A673 (cell line): ENCODE results near the gene SLFN13. TPM values are rescaled to one million over a fixed set of nuclear protein-coding genes. Genes with fewer than 3 reads are reported as not detected.

Experiments used
- BruUV-seq: library from RNA; stranded (reverse); fragments of 400-500 nt; replicated peaks from 2 replicates; lab custom pipeline; 2021; lab: Mats Ljungman, UMichigan
- CTCF ChIA-PET: fragments of 300-600 bp; sonication (Branson Sonifier 250); formaldehyde crosslinking; loops from one replicate; lab custom pipeline; 2022; ENCODE audit warnings: antibody characterized with exemption; lab: Charles Lee
- POLR2A ChIA-PET: fragments of 300-600 bp; sonication (Branson Sonifier 250); formaldehyde crosslinking; loops from one replicate; lab custom pipeline; 2022; ENCODE audit warnings: antibody characterized with exemption; ENCODE audit not compliant: low non-redundant PET; lab: Charles Lee
- DNase-seq: peaks from one replicate; pipeline ENCODE4 v3.0.0-alpha.2; 2015; ENCODE audit warnings: low spot score
- H3K27ac ChIP-seq: fragments of 200-600 bp; sonication (generic); 2 replicates; pipeline ENCODE4 v1.5.1; 2016; ENCODE audit warnings: mixed run types, low read depth, mild to moderate bottlenecking, mixed read lengths, antibody characterized with exemption, low read length; ENCODE audit not compliant: poor library complexity, severe bottlenecking
- H3K27me3 ChIP-seq: fragments of 200-600 bp; sonication (generic); replicated peaks from 2 replicates; pipeline ENCODE4 v1.6.1; 2017; ENCODE audit warnings: mixed run types, low read depth, mild to moderate bottlenecking, mixed read lengths, antibody characterized with exemption, low read length; ENCODE audit not compliant: insufficient read depth, poor library complexity
- H3K36me3 ChIP-seq: fragments of 200-600 bp; sonication (generic); 2 replicates; pipeline ENCODE4 v1.6.1; 2016; ENCODE audit warnings: mixed run types, mild to moderate bottlenecking, mixed read lengths, antibody characterized with exemption, low read length; ENCODE audit not compliant: insufficient read depth, poor library complexity, severe bottlenecking
- H3K4me1 ChIP-seq: fragments of 200-600 bp; sonication (generic); 2 replicates; pipeline ENCODE4 v1.6.1; 2017; ENCODE audit warnings: mixed run types, mild to moderate bottlenecking, mixed read lengths, antibody characterized with exemption, low read length; ENCODE audit not compliant: insufficient read depth, poor library complexity, severe bottlenecking
- H3K4me3 ChIP-seq: fragments of 200-600 bp; sonication (generic); 2 replicates; pipeline ENCODE4 v1.5.1; 2016; ENCODE audit warnings: low read depth, mixed run types, mild to moderate bottlenecking, mixed read lengths, low read length; ENCODE audit not compliant: poor library complexity, severe bottlenecking
- H3K9me3 ChIP-seq: fragments of 200-600 bp; sonication (generic); 2 replicates; pipeline ENCODE4 v1.6.1; 2016; ENCODE audit warnings: mixed run types, low read depth, mild to moderate bottlenecking, mixed read lengths, antibody characterized with exemption, low read length; ENCODE audit not compliant: poor library complexity, severe bottlenecking
- CTCF ChIP-seq: fragments of 300-800, 200-600 bp; sonication (generic); conservative IDR thresholded peaks from 2 replicates; pipeline ENCODE4 v1.5.1; 2017; ENCODE audit warnings: low read depth, mild to moderate bottlenecking, antibody characterized with exemption, low read length, moderate library complexity, mixed read lengths
- EZH2 ChIP-seq: fragments of 200-600 bp; sonication (generic); IDR thresholded peaks from 2 replicates; pipeline ENCODE4 v1.6.1; 2017; ENCODE audit warnings: borderline replicate concordance, low read depth, mild to moderate bottlenecking, mixed read lengths, antibody characterized with exemption, low read length; ENCODE audit not compliant: poor library complexity, severe bottlenecking
- intact Hi-C: fragments of 100-400 bp; cut with micrococcal nuclease; formaldehyde crosslinking; loops from one replicate; pipeline ENCODE4 v1.10.0; 2022; ENCODE audit not compliant: unreplicated experiment
- total RNA-seq: library from RNA; stranded (reverse); gene quantifications from 2 replicates; pipeline ENCODE4 v1.2.3, GENCODE V29; 2021

The SLFN13 gene
- total RNA-seq, 1 experiment from 2014 or later = 34.0 TPM

GRCh38 chr17:35390156-35390555 is 58.4 kb downstream of the SLFN13 start:
- TF ChIP-seq CTCF (no peak), EZH2 (no peak)
- no peaks in the 10 kb centered on the region for H3K27me3 ChIP-seq
- H3K36me3 ChIP-seq = no peaks in the 10 kb centered on the region
- no peak overlapping the region for H3K27ac ChIP-seq
- no peak for DNase-seq
- H3K9me3 ChIP-seq = no peaks in the 10 kb centered on the region
- intact Hi-C loops = no loop called here
- POLR2A ChIA-PET = no interaction called here
- CTCF ChIA-PET = no interaction called here
- H3K4me1 ChIP-seq = no peaks in the 10 kb centered on the region
- BruUV-seq = no TSS peak
- no peak overlapping the region for H3K4me3 ChIP-seq

- no peaks in the 10 kb centered on the region for H3K4me1 ChIP-seq
- H3K4me3 ChIP-seq = no peak overlapping the region
- DNase-seq = no peak
- BruUV-seq = no TSS peak
- H3K9me3 ChIP-seq = no peaks in the 10 kb centered on the region
- H3K27ac ChIP-seq = no peak overlapping the region
- no peak for TF ChIP-seq CTCF
- no peak for TF ChIP-seq EZH2
- H3K27me3 ChIP-seq = no peaks in the 10 kb centered on the region
- CTCF ChIA-PET = no interaction called here
- no peaks in the 10 kb centered on the region for H3K36me3 ChIP-seq
- POLR2A ChIA-PET = no interaction called here
- intact Hi-C loops = no loop called here
Measured at GRCh38 chr17:35387496-35387895, 61.1 kb downstream of the SLFN13 start.

Other genes starting within 250 kb of the SLFN13 start
- gene SLFN5, start 205.7 kb downstream of the SLFN13 start, total RNA-seq = 5.2 and 5.3 TPM in 2 replicates
- gene SLFN11, start 75.1 kb downstream of the SLFN13 start, total RNA-seq = 132 and 141 TPM in 2 replicates
- 8.1 and 13.2 TPM in 2 replicates for gene SLFN12, start 16.3 kb downstream of the SLFN13 start, total RNA-seq
- gene SLFN12L, start 88.9 kb upstream of the SLFN13 start, total RNA-seq = 1.6 and 2.7 TPM in 2 replicates
- not detected in 2 replicates for gene SLFN14, start 112.1 kb upstream of the SLFN13 start, total RNA-seq
- gene PEX12, start 129.8 kb upstream of the SLFN13 start, total RNA-seq = 2.5 and 3.2 TPM in 2 replicates
- 117 and 124 TPM in 2 replicates for gene AP2B1, start 138.6 kb upstream of the SLFN13 start, total RNA-seq